Naive thymus-derived CD4-positive, alpha-beta T cell (primary cell): ENCODE results near the gene RASGRF1. TPM values are rescaled to one million over a fixed set of nuclear protein-coding genes. Genes with fewer than 3 reads are reported as not detected.

Experiments used
- ATAC-seq: fragments of 150-1000 bp; cut with Tn5 transposase; 2 replicates; pipeline ENCODE4 v1.10.0; 2021; ENCODE audit warnings: mild to moderate bottlenecking, moderate library complexity
- CTCF ChIA-PET: fragments of 350-600 bp; sonication (Branson Sonifier 250); formaldehyde crosslinking; loops from one replicate; lab custom pipeline; 2021; ENCODE audit warnings: antibody characterized with exemption; lab: Charles Lee
- POLR2A ChIA-PET: fragments of 350-600 bp; sonication (Branson Sonifier 250); formaldehyde crosslinking; loops from one replicate; lab custom pipeline; 2021; ENCODE audit warnings: antibody characterized with exemption, inconsistent platforms; lab: Charles Lee
- DNase-seq, 9 donors: peaks; one replicate each; pipeline versions ENCODE4 v3.0.0 to v3.0.0-alpha.2; 2020 to 2022; ENCODE audit warnings: mixed read lengths in 1 of 9
- H3K27ac ChIP-seq: one replicate; pipeline ENCODE4 v1.7.0; 2013; ENCODE audit warnings: mild to moderate bottlenecking, low read depth, low read length, moderate library complexity
- H3K27me3 ChIP-seq, 2 donors: one replicate each; pipeline ENCODE4 v1.7.0; 2013; ENCODE audit warnings: low read length in 2 of 2, mild to moderate bottlenecking in 2 of 2, moderate library complexity in 2 of 2; ENCODE audit not compliant: control insufficient read depth in 2 of 2, insufficient read depth in 2 of 2
- H3K36me3 ChIP-seq, 3 experiments: 1 replicate in 2 of 3; 2 replicates in 1 of 3; pipeline ENCODE4 v1.7.0; 2013; ENCODE audit warnings: low read length in 3 of 3, mild to moderate bottlenecking in 3 of 3, moderate library complexity in 1 of 3; ENCODE audit not compliant: insufficient read depth in 3 of 3, control insufficient read depth in 2 of 3
- H3K4me1 ChIP-seq, 2 donors: one replicate each; pipeline ENCODE4 v1.7.0; 2013; ENCODE audit warnings: low read length in 2 of 2, mild to moderate bottlenecking in 2 of 2, moderate library complexity in 1 of 2; ENCODE audit not compliant: control insufficient read depth in 2 of 2, insufficient read depth in 2 of 2
- H3K4me3 ChIP-seq: 2 replicates; pipeline ENCODE4 v1.7.0; 2013; ENCODE audit warnings: mild to moderate bottlenecking, low read length
- H3K9me3 ChIP-seq, 3 experiments: 1 replicate in 2 of 3; 2 replicates in 1 of 3; pipeline ENCODE4 v1.7.0; 2013; ENCODE audit warnings: low read length in 3 of 3; ENCODE audit not compliant: control insufficient read depth in 2 of 3
- H3K27ac Mint-ChIP-seq, 9 donors: one replicate each; pipeline ENCODE4 v1.8.0; 2020 to 2022; ENCODE audit warnings: mixed read lengths in 9 of 9, mild to moderate bottlenecking in 8 of 9, moderate library complexity in 5 of 9, inconsistent platforms in 2 of 9
- H3K27me3 Mint-ChIP-seq, 5 donors: one replicate each; pipeline ENCODE4 v1.8.0; 2021 to 2022; ENCODE audit warnings: mixed read lengths in 5 of 5, mild to moderate bottlenecking in 1 of 5
- H3K36me3 Mint-ChIP-seq, 5 donors: one replicate each; pipeline ENCODE4 v1.8.0; 2020 to 2022; ENCODE audit warnings: mixed read lengths in 5 of 5, mild to moderate bottlenecking in 3 of 5, inconsistent platforms in 1 of 5
- H3K4me1 Mint-ChIP-seq, 7 donors: one replicate each; pipeline ENCODE4 v1.8.0; 2020 to 2022; ENCODE audit warnings: mixed read lengths in 7 of 7, mild to moderate bottlenecking in 3 of 7, inconsistent platforms in 1 of 7
- H3K4me3 Mint-ChIP-seq, 10 donors: one replicate each; pipeline ENCODE4 v1.8.0; 2020 to 2022; ENCODE audit warnings: mild to moderate bottlenecking in 10 of 10, mixed read lengths in 10 of 10, moderate library complexity in 6 of 10, inconsistent platforms in 2 of 10
- H3K9me3 Mint-ChIP-seq, 11 donors: one replicate each; pipeline ENCODE4 v1.8.0; 2020 to 2022; ENCODE audit warnings: mixed read lengths in 11 of 11, mild to moderate bottlenecking in 4 of 11, inconsistent platforms in 1 of 11, moderate library complexity in 1 of 11
- intact Hi-C, 2 donors: fragments of 100-400 bp; cut with micrococcal nuclease; formaldehyde crosslinking; loops; one replicate each; pipeline ENCODE4 v1.15.1; 2023
- polyA plus RNA-seq, 2 donors: library from polyadenylated mRNA; unstranded; fragments of 300-500 nt; fragmentation: Illumina TruSeq; gene quantifications; one replicate each; pipeline ENCODE4 v1.2.3, GENCODE V29; 2021
- total RNA-seq, 6 experiments: library from RNA in 5 of 6; stranded (reverse) in 5 of 6; gene quantifications; 1 replicate in 5 of 6; 2 replicates in 1 of 6; pipeline ENCODE4 v1.2.3 and lab custom pipeline; 2021 to 2026

The RASGRF1 gene
- total and polyA plus RNA-seq, 7 experiments from 2014 or later: 0.07 to 0.10 TPM; not detected in 5

DNA sequence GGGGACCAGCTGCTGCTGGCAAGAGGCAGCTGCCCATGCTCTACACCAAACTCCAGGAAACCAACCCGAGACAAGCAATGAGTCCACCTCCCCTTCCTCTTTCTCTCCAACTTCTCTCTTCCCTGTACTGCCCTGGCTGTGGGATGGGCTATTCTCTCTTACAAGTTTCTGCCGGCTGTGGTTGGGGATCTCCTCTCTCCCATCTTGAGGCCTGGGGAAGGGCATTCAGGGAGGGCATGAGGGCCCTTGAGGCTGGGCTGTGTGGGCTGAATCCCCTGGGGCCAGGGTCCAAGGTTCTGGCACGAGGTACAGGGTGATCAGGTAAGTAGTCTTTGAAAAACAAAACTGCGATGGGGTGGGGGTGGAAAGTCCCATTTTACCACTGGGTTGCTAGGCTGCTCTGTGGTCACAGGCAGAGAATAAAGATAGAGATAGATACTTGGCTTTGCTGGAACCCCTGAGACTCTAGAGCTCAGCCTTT, 113.4 kb downstream of the RASGRF1 start:
- ChIA-PET POLR2A (no interaction called here), CTCF (no interaction called here)
- Mint-ChIP-seq H3K4me1 (peaks cover 0 to 12% (median 0%) of the 10 kb centered on the region in 7 donors), H3K9me3 (peaks cover 0 to 2% (median 0%) of the 10 kb centered on the region in 11 donors), H3K4me3 (peak overlapping the region in 1 of 10 donors; percentile 47), H3K27me3 (peaks cover 0 to 8% (median 0%) of the 10 kb centered on the region in 5 donors), H3K27ac (peak overlapping the region in 1 of 9 donors; percentile 83), H3K36me3 (no peaks in the 10 kb centered on the region)
- Histone ChIP-seq H3K27ac (no peak overlapping the region), H3K4me1 (no peaks in the 10 kb centered on the region), H3K36me3 (no peaks in the 10 kb centered on the region), H3K4me3 (no peak overlapping the region), H3K27me3 (no peaks in the 10 kb centered on the region), H3K9me3 (no peaks in the 10 kb centered on the region)
- ATAC-seq (peak; percentile 61), DNase-seq (no peak)
- intact Hi-C loops: loop anchor here in 1 of 2 donors (5.0 kb wide), 1 partner anchor 35 kb away; no protein-coding TSS in a partner anchor

DNA sequence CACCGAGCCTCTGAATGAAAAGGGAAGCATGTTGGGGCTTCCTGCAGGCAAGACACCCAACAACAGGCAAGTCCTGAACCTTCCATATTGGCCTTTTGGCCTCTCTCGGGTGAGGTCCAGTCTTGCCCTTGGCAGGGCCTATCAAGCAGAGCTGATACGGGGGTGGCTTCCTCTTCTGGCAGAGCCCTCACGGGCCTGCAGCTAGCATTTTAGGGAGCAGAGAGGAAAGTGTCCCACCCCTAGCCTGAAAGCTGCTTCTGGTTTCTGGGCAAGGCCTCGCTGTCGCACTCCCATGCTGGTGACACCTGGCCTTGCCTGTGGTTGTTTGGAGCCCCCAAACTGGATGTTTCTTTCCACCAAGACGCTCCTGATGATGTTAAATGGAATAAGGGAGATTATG, 113.9 kb downstream of the RASGRF1 start:
- Histone ChIP-seq H3K27ac (no peak overlapping the region), H3K4me1 (no peaks in the 10 kb centered on the region), H3K27me3 (no peaks in the 10 kb centered on the region), H3K9me3 (no peaks in the 10 kb centered on the region), H3K4me3 (no peak overlapping the region), H3K36me3 (no peaks in the 10 kb centered on the region)
- Mint-ChIP-seq H3K36me3 (no peaks in the 10 kb centered on the region), H3K9me3 (peaks cover 0 to 2% (median 0%) of the 10 kb centered on the region in 11 donors), H3K27ac (peak overlapping the region in 1 of 9 donors; percentile 83), H3K4me1 (peaks cover 0 to 12% (median 0%) of the 10 kb centered on the region in 7 donors), H3K4me3 (no peak overlapping the region), H3K27me3 (peaks cover 0 to 8% (median 0%) of the 10 kb centered on the region in 5 donors)
- ATAC-seq (peak; percentile 10), DNase-seq (no peak)
- intact Hi-C loops: loop anchor here in 1 of 2 donors (5.0 kb wide), 1 partner anchor 34 kb away; no protein-coding TSS in a partner anchor
- CTCF ChIA-PET: no interaction called here
- POLR2A ChIA-PET: no interaction called here

GRCh38 chr15:78974272-78974918, 116.2 kb downstream of the RASGRF1 start:
- Mint-ChIP-seq H3K36me3 (no peaks in the 10 kb centered on the region), H3K27me3 (peaks cover 0 to 8% (median 0%) of the 10 kb centered on the region in 5 donors), H3K9me3 (peaks cover 0 to 2% (median 0%) of the 10 kb centered on the region in 11 donors), H3K4me1 (peaks cover 0 to 12% (median 0%) of the 10 kb centered on the region in 7 donors), H3K4me3 (no peak overlapping the region), H3K27ac (no peak overlapping the region)
- Histone ChIP-seq H3K4me1 (no peaks in the 10 kb centered on the region), H3K4me3 (no peak overlapping the region), H3K27ac (no peak overlapping the region), H3K9me3 (no peaks in the 10 kb centered on the region), H3K36me3 (no peaks in the 10 kb centered on the region), H3K27me3 (no peaks in the 10 kb centered on the region)
- POLR2A ChIA-PET: no interaction called here
- intact Hi-C loops: no loop called here
- ATAC-seq (no peak), DNase-seq (no peak)
- CTCF ChIA-PET: no interaction called here

DNA sequence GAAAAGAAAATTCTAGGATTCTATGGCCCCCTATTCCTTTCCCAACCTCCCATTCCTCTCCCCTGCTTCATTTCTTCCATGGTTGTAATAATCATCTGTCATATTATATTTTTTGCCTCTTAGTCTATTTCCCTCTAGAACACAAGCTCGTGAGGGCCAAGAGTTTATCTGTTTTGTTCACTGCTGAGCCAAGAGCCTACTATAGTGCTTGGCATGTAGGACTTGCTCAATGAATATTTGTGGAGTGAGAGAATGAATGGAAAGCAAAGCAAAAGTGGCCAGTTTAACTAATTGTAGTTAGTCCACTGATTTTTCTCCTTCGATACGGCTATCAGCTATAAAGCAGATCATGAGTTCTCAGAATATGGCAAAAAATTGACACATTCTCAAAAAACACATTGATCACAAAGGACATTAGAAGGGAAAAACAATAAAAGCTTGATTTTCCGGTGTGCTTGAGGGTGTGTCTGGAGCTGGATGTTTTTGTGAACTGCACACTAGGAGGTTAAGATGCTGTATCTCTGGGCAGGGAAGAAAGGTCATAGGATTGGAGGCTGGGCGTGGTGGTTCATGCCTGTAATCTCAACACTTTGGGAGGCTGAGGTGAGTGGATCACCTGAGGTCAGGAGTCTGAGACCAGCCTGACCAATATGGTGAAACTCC, 120.8 kb downstream of the RASGRF1 start:
- ChIA-PET CTCF (no interaction called here), POLR2A (interaction anchor here (0.6 kb wide), 1 partner anchor 172 kb away, joined by 3 read pairs; no protein-coding TSS in a partner anchor)
- Histone ChIP-seq H3K4me3 (no peak overlapping the region), H3K9me3 (no peaks in the 10 kb centered on the region), H3K27me3 (no peaks in the 10 kb centered on the region), H3K36me3 (no peaks in the 10 kb centered on the region), H3K4me1 (no peaks in the 10 kb centered on the region), H3K27ac (no peak overlapping the region)
- Mint-ChIP-seq H3K9me3 (no peaks in the 10 kb centered on the region), H3K36me3 (no peaks in the 10 kb centered on the region), H3K4me3 (no peak overlapping the region), H3K4me1 (no peaks in the 10 kb centered on the region), H3K27ac (peak overlapping the region in 1 of 9 donors; percentile 25), H3K27me3 (peaks cover 0 to 8% (median 0%) of the 10 kb centered on the region in 5 donors)
- intact Hi-C loops: no loop called here
- ATAC-seq: no peak
- DNase-seq: no peak

DNA sequence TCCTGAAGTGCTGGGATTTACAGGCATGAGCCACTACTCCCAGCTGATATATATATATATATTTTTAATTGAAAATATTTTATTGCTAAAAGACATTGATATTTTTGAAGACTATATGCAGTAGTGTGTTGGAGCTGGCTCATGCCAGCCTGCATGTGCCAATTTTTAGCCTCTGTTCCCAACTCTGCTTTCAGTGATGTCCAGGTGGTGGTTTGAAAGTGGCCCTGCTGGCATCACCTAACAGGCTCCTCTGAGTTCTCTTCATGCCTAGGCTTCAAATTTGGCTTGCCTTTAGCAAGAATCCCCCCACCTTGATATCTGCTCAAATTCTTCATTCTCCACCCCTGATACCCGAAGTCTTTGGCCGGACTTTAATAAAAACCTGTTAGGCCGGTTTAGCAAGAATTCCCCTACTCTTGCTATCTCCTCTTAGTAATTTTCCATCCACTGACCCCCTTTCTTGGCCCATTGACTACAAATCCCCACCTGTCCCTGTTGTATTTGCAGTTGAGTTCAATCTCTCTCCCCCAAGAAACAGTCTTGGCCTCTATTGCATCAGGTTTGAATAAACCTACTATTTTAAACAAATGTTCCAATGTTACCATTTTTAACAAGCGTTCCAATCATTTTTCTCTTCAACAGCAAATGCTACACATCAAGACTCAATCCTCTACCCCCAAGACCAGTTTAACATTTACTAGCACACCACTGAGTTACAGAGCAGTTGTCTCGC, 121.9 kb downstream of the RASGRF1 start:
- H3K36me3 Mint-ChIP-seq: no peaks in the 10 kb centered on the region
- intact Hi-C loops: no loop called here
- CTCF ChIA-PET: no interaction called here
- DNase-seq (no peak), ATAC-seq (no peak)
- Histone ChIP-seq H3K4me3 (no peak overlapping the region), H3K27ac (no peak overlapping the region), H3K9me3 (no peaks in the 10 kb centered on the region), H3K36me3 (no peaks in the 10 kb centered on the region), H3K27me3 (no peaks in the 10 kb centered on the region), H3K4me1 (no peaks in the 10 kb centered on the region)
- H3K4me3 Mint-ChIP-seq: no peak overlapping the region
- H3K4me1 Mint-ChIP-seq: no peaks in the 10 kb centered on the region
- POLR2A ChIA-PET: no interaction called here
- H3K27me3 Mint-ChIP-seq: peaks cover 0 to 5% (median 0%) of the 10 kb centered on the region in 5 donors
- no peaks in the 10 kb centered on the region for H3K9me3 Mint-ChIP-seq
- H3K27ac Mint-ChIP-seq: no peak overlapping the region

DNA sequence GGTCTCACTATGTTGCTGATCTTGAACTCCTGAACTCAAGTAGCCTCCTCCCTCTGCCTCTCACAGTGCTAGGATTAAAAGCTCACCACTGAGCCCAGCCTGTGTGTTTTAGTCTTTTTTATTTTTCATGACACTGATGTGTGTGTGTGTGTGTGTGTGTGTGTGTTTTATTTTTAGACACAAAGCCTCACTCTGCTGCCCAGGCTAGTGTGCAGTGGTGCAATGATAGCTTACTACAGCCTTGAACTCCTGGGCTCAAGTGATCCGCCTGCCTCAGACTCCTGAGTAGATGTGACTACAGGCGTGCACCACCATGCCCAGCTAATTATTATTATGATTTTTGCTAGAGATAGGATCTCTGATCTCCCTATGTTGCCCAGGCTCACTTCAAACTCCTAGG, 122.5 kb downstream of the RASGRF1 start:
- Histone ChIP-seq H3K36me3 (no peaks in the 10 kb centered on the region), H3K9me3 (no peaks in the 10 kb centered on the region), H3K4me1 (no peaks in the 10 kb centered on the region), H3K27me3 (no peaks in the 10 kb centered on the region), H3K4me3 (no peak overlapping the region), H3K27ac (no peak overlapping the region)
- Mint-ChIP-seq H3K4me3 (no peak overlapping the region), H3K27ac (no peak overlapping the region), H3K27me3 (peaks cover 0 to 5% (median 0%) of the 10 kb centered on the region in 5 donors), H3K4me1 (no peaks in the 10 kb centered on the region), H3K9me3 (no peaks in the 10 kb centered on the region), H3K36me3 (no peaks in the 10 kb centered on the region)
- CTCF ChIA-PET: no interaction called here
- DNase-seq (no peak), ATAC-seq (no peak)
- POLR2A ChIA-PET: no interaction called here
- intact Hi-C loops: no loop called here
